ENCODE results near the gene SGMS2. TPM values are rescaled to one million over a fixed set of nuclear protein-coding genes. Genes with fewer than 3 reads are reported as not detected.

The SGMS2 gene
- total and polyA plus RNA-seq, 2 of the 13 experiments (the other 11 are each of a cell fraction or from before 2014, with no cell fraction given) = 1.2 to 1.7 TPM

- TF ChIP-seq SNAPC4 (CRISPR knock-in tag; IDR thresholded peaks at IDR 0.05) (no peak), CHCHD3 (CRISPR knock-in tag; IDR thresholded peaks at IDR 0.05) (no peak; the same call in 1 of the 2 replicates), ZNF557 (CRISPR knock-in tag; IDR thresholded peaks at IDR 0.05) (no peak), RFX3 (CRISPR knock-in tag; IDR thresholded peaks at IDR 0.05) (no peak), ELF3 (CRISPR knock-in tag; IDR thresholded peaks at IDR 0.05) (no peak), ZNF780A (CRISPR knock-in tag; IDR thresholded peaks at IDR 0.05) (no peak), KDM5B (CRISPR knock-in tag; IDR thresholded peaks at IDR 0.05; ENCODE audit: borderline replicate concordance) (no peak), USF2 (IDR thresholded peaks at IDR 0.05; ENCODE audit: low read depth, low read length) (no peak), USF2 (CRISPR knock-in tag; IDR thresholded peaks at IDR 0.05; ENCODE audit: borderline replicate concordance) (no peak), SP2 (CRISPR knock-in tag; IDR thresholded peaks at IDR 0.05) (peak; percentile 89), ZSCAN22 (CRISPR knock-in tag; IDR thresholded peaks at IDR 0.05) (no peak), ZNF124 (CRISPR knock-in tag; IDR thresholded peaks at IDR 0.05) (no peak), ETV5 (CRISPR knock-in tag; IDR thresholded peaks at IDR 0.05; ENCODE audit: borderline replicate concordance) (no peak), SRSF1 (optimal IDR thresholded peaks at IDR 0.05; ENCODE audit: low read depth, low read length) (no peak), SNRNP70 (IDR thresholded peaks at IDR 0.05; ENCODE audit: low read depth, low read length) (no peak), THAP7 (CRISPR knock-in tag; IDR thresholded peaks at IDR 0.05) (no peak), HDAC1 (CRISPR knock-in tag; IDR thresholded peaks at IDR 0.05) (peak; percentile 52), ZBTB43 (CRISPR knock-in tag; conservative IDR thresholded peaks at IDR 0.05) (no peak), ZZZ3 (CRISPR knock-in tag; IDR thresholded peaks at IDR 0.05; ENCODE audit: borderline replicate concordance) (0 out of 2 replicates have a peak, but pooled peaks have one; percentile 39), ZNF350 (CRISPR knock-in tag; IDR thresholded peaks at IDR 0.05; ENCODE audit: borderline replicate concordance, low read depth) (no peak)
Observed at GRCh38 chr4:107930821-107931774, 106.4 kb downstream of the SGMS2 start, which contains the start of gene CYP2U1 (continued).
